ENCODE results near the gene DIPK1B.

Gene DIPK1B

DNA sequence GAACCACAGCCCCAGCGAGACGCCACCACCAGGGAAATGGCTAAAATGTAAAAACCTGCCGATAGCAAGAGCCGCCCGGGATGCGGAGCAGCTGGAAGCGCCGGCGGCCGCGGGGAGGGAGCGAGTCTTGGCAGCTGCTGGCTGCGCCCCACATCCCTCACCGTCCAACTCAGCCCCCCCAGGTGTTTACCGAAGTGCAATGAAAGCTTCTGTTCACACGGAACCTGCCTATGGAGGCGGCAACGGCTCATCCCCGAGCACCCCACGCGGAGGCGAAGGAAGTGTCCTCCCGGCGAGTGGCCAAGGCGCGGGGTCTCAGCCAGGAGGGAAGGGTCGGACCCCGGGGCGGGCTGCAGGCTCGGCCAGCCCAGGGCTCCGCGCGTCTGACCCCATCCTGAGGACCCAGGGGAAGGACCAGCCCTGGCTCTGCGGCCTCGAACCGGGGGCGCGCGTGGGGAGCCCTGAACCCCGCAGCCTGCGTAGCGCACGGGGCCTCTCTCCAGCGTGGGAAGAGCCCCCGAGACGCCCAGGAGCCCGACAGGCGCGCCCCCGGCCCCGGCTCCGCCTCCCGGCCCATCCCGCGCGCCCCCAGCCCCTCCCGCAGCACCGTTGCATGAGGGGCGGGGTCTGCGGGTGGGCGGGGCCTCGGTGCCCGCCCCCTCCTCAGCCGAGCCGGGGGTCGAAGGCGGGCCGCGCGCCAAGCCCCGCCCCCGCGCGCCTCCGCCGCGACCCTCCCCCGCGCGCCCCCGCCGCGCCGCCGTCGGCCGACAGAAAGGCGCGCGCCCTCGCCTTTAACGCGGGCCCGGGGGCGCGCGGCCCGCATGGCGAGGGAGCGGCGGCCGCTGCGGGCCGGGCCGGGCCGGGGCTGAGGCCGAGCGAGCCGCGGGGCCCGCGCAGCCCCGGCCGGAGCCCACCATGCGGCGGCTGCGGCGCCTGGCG, at the start of gene DIPK1B:
DIPK1B (plus strand) TSS at position 822 of the 939 bp plus-strand sequence; CDS start at position 916, 94 bp downstream.
- TF ChIP-seq CTCF (IDR thresholded peaks at IDR 0.05; ENCODE audit: extremely low read depth, missing control alignments) = no peak
- DNase-seq (ENCODE audit: low spot score) = no peak

DNA sequence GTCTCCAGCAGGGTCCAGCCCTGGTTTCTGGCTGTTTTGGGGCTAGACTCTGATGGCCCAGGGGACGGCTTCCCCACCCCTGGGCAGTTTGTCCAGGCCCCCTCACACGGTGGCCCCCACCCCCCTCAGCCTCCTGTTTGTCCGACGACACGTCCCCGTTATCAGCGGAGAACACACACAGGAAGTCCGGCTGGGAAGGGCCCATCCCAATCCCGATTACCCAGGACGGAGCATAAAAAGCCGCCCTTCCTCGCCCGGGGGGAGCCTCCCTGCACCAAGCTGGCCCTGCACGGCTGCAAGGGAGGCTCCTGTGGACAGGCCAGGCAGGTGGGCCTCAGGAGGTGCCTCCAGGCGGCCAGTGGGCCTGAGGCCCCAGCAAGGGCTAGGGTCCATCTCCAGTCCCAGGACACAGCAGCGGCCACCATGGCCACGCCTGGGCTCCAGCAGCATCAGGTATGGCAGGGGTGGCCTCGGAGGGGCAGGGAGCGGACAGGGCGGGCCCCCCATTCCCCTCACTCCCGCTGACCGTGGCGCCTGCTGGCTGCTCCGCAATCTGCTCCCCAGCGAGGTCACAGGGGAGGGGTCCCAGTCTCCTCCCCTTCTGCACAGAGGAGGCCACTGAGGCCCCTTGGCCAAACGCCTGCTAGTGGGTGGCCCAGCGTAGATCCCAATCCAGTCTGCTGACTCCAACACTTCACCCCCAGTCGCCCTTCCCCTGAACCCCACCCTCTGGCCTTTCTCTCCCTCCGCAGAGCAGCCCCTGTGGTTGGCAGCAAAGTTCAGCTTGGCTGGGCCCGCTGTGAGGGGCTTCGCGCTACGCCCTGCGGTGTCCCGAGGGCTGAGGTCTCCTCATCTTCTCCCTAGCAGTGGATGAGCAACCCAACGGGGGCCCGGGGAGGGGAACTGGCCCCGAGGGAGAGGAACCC, 49.5 kb upstream of the DIPK1B start, which contains the start of gene EGFL7:
EGFL7 (plus strand) TSS at position 261 of the 926 bp plus-strand sequence. CDS start 5,367 bp downstream, outside the sequence.
- DNase-seq (ENCODE audit: low spot score) = no peak
- TF ChIP-seq CTCF (IDR thresholded peaks at IDR 0.05; ENCODE audit: extremely low read depth, missing control alignments) = no peak

GRCh38 chr9:136664000-136664915, 48.1 kb upstream of the DIPK1B start:
- DNase-seq (ENCODE audit: low spot score) = no peak

GRCh38 chr9:136665111-136665703, 47.2 kb upstream of the DIPK1B start:
- TF ChIP-seq CTCF (IDR thresholded peaks at IDR 0.05; ENCODE audit: extremely low read depth, missing control alignments) = no peak
- peak; percentile 84 for DNase-seq (ENCODE audit: low spot score)

More at GRCh38 chr9:136664000-136664915, 48.1 kb upstream of the DIPK1B start:
- TF ChIP-seq CTCF (IDR thresholded peaks at IDR 0.05; ENCODE audit: extremely low read depth, missing control alignments) = no peak

DNA sequence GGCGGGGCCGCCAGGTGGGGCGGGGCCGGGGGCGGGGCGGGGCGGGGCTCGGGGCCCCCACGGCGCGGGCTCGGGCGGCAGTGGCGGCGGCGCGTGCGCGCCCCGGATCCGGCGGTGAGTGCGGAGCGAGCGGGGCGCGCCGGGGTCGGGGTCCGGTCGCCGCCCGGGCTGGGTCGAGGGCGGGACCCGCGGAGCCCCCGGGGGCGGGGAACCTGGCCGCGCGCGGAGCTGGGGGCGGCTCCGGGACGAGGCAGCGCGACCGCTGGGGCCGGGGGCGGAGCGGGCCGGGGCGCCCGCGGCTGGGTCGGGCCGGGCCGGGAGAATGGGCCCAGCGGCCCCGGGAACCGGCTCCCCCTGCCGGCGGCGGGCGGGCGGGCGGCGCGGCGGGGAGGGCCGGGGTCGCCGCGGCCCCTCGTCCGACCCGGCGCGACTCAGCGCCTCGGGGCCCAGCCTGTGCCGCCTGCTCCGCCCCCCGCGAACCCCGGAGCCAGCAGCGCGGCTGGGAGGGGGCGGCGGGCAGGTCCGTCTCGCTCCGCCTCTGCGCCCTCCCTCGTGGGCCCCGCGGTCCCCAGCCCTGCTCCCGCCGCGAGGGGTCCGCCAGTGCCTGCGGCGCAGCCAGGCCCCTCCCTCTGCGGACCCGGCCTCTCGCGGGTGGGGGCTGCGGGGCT, 46.5 kb upstream of the DIPK1B start:
- no peak for TF ChIP-seq CTCF (IDR thresholded peaks at IDR 0.05; ENCODE audit: extremely low read depth, missing control alignments)
- peak; percentile 77 for DNase-seq (ENCODE audit: low spot score)
